PC-9 (cell line): ENCODE data around the gene MRPS10. TPM values are rescaled to one million over a fixed set of nuclear protein-coding genes. Genes with fewer than 3 reads are reported as not detected.
A peak's percentile ranks its signal among the peaks of the same experiment; 100 is the strongest.

Source experiments
- Bru-seq: library from RNA; stranded (reverse); fragments of 400-500 nt; gene quantifications from one replicate; lab custom pipeline; 2021; lab: Mats Ljungman, UMichigan
- BruChase-seq, 2 experiments: library from RNA; stranded (reverse); fragments of 400-500 nt; gene quantifications; one replicate each; lab custom pipeline; 2021; lab: Mats Ljungman, UMichigan
- BruUV-seq: library from RNA; stranded (reverse); fragments of 400-500 nt; replicated peaks from 2 replicates; lab custom pipeline; 2021; lab: Mats Ljungman, UMichigan
- CTCF ChIA-PET: fragments of 300-600 bp; sonication (Branson Sonifier 250); formaldehyde crosslinking; loops from one replicate; lab custom pipeline; 2022; ENCODE audit warnings: antibody characterized with exemption; lab: Charles Lee
- POLR2A ChIA-PET: fragments of 300-600 bp; sonication (Branson Sonifier 250); formaldehyde crosslinking; loops from one replicate; lab custom pipeline; 2022; ENCODE audit warnings: antibody characterized with exemption; ENCODE audit not compliant: unreplicated experiment; lab: Charles Lee
- DNase-seq, 2 experiments: peaks; one replicate each; pipeline versions ENCODE4 v3.0.0 to v3.0.0-alpha.2; 2015 to 2022; ENCODE audit warnings: mixed read lengths in 1 of 2
- H2AFZ ChIP-seq: fragments of 200-600 bp; sonication (generic); 2 replicates; pipeline ENCODE4 v1.8.1; 2017; ENCODE audit warnings: antibody characterized with exemption
- H3F3A ChIP-seq: fragments of 200-600 bp; sonication (generic); 2 replicates; pipeline ENCODE4 v1.8.1; 2017; ENCODE audit warnings: antibody characterized with exemption, mild to moderate bottlenecking, low read depth; ENCODE audit not compliant: insufficient read depth
- H3K27ac ChIP-seq: fragments of 200-600 bp; sonication (generic); 2 replicates; pipeline ENCODE4 v1.6.1; 2016; ENCODE audit warnings: mixed run types
- H3K27me3 ChIP-seq: fragments of 200-600 bp; sonication (generic); 2 replicates; pipeline ENCODE4 v1.6.1; 2016; ENCODE audit warnings: low read depth, mixed run types; ENCODE audit not compliant: insufficient read depth
- H3K36me3 ChIP-seq: fragments of 200-600 bp; sonication (generic); 2 replicates; pipeline ENCODE4 v1.6.1; 2016; ENCODE audit warnings: low read depth, mixed run types
- H3K4me1 ChIP-seq: fragments of 200-600 bp; sonication (generic); replicated peaks from 2 replicates; pipeline ENCODE4 v1.6.1; 2016; ENCODE audit warnings: mixed run types; ENCODE audit not compliant: insufficient read depth
- H3K4me2 ChIP-seq: fragments of 200-600 bp; sonication (generic); 2 replicates; pipeline ENCODE4 v1.6.1; 2017; ENCODE audit warnings: mixed run types
- H3K4me3 ChIP-seq: fragments of 200-600 bp; sonication (generic); 2 replicates; pipeline ENCODE4 v1.6.1; 2016; ENCODE audit warnings: mixed run types
- H3K79me2 ChIP-seq: fragments of 200-600 bp; sonication (generic); 2 replicates; pipeline ENCODE4 v1.6.1; 2017; ENCODE audit warnings: low read depth, mixed run types
- H3K9me2 ChIP-seq: fragments of 200-600 bp; sonication (generic); 2 replicates; pipeline ENCODE4 v1.8.1; 2017; ENCODE audit warnings: mild to moderate bottlenecking; ENCODE audit not compliant: insufficient read depth
- H3K9me3 ChIP-seq: fragments of 200-600 bp; sonication (generic); 2 replicates; pipeline ENCODE4 v1.8.1; 2016; ENCODE audit warnings: low read depth; ENCODE audit not compliant: insufficient read depth
- H4K20me1 ChIP-seq: fragments of 200-600 bp; sonication (generic); 2 replicates; pipeline ENCODE4 v1.8.1; 2017; ENCODE audit not compliant: insufficient read depth
- CTCF ChIP-seq: fragments of 200-600 bp; sonication (generic); conservative IDR thresholded peaks from 2 replicates; pipeline ENCODE4 v1.6.1; 2017; ENCODE audit warnings: mixed run types, antibody characterized with exemption, mild to moderate bottlenecking, moderate library complexity
- EZH2 ChIP-seq: fragments of 200-600 bp; sonication (generic); IDR thresholded peaks from 2 replicates; pipeline ENCODE4 v1.8.0; 2017; ENCODE audit warnings: antibody characterized with exemption, low read depth
- intact Hi-C: fragments of 100-400 bp; cut with micrococcal nuclease; formaldehyde crosslinking; loops from one replicate; pipeline ENCODE4 v1.10.0; 2022; ENCODE audit not compliant: unreplicated experiment
- long read RNA-seq: library from polyadenylated mRNA; stranded (forward); transcript quantifications from one replicate; pipeline ENCODE4 v2.0.0, GENCODE V29; 2022
- total RNA-seq: library from RNA; stranded (reverse); gene quantifications from 2 replicates; pipeline ENCODE4 v1.2.3, GENCODE V29; 2021

The MRPS10 gene
- total RNA-seq (38.7 and 56.5 TPM in 2 replicates), Bru-seq, nascent RNA (percentile 89 among the genes with signal in this experiment), BruChase-seq, experiment 1, labeled RNA remaining after a 2-hour chase (percentile 88 among the genes with signal in this experiment), BruChase-seq, experiment 2, labeled RNA remaining after a 6-hour chase (percentile 94 among the genes with signal in this experiment)
- long read RNA-seq, transcript MRPS10-201 (7 exons, 2,110 nt), result major isoform, 208 of 305 reads
- long read RNA-seq, partial matches to known transcripts, result 3 of 305 reads
- long read RNA-seq, other reads (novel, unspliced or antisense), result 94 of 305 reads

GRCh38 chr6:42217519-42218367, at the start of gene MRPS10:
Gene MRPS10, minus strand, starts transcription at chr6:42217861. Its CDS starts 12 bp downstream, at chr6:42217849.
- Histone ChIP-seq H3K4me1 (peaks cover 59% of the 10 kb centered on the region), H3K36me3 (peaks cover 9% of the 10 kb centered on the region), H3K4me2 (peak within 1 kb of the TSS; percentile 98), H3K4me3 (peak within 1 kb of the TSS; percentile 96), H3K9me2 (no peaks in the 10 kb centered on the region), H3K27ac (peak within 1 kb of the TSS; percentile 76), H3K27me3 (no peaks in the 10 kb centered on the region), H3K79me2 (peaks cover 24% of the 10 kb centered on the region), H3F3A (peaks cover 39% of the 10 kb centered on the region), H2AFZ (peak within 1 kb of the TSS; percentile 90), H3K9me3 (no peaks in the 10 kb centered on the region), H4K20me1 (no peaks in the 10 kb centered on the region)
- TF ChIP-seq CTCF, result no peak
- no peak for TF ChIP-seq EZH2
- CTCF ChIA-PET, result no interaction called here
- BruUV-seq, result no TSS peak
- POLR2A ChIA-PET, result interaction anchor here (0.6 to 1.0 kb wide), 3 partner anchors 9 to 75 kb away, joined by 3 to 4 read pairs (median 3); partner anchors contain the start of gene C6orf132
- intact Hi-C loops, result loop anchor here (2.0 to 5.0 kb wide), 3 partner anchors 235 to 345 kb away; partner anchors contain the start of gene UBR2
- DNase-seq, result peak; percentile 89 to 91

- CTCF ChIA-PET, result no interaction called here
Measured at GRCh38 chr6:42266538-42266937, 48.9 kb upstream of the MRPS10 start.

More at GRCh38 chr6:42266538-42266937, 48.9 kb upstream of the MRPS10 start:
- Histone ChIP-seq H3K9me2 (no peaks in the 10 kb centered on the region), H3K4me3 (no peak overlapping the region), H3K27ac (no peak overlapping the region), H3K36me3 (0 out of 2 replicates have a peak, but pooled peaks cover 6% of the 10 kb centered on the region), H3K79me2 (no peaks in the 10 kb centered on the region), H3K4me2 (no peak overlapping the region), H3K9me3 (no peaks in the 10 kb centered on the region), H3K27me3 (no peaks in the 10 kb centered on the region), H4K20me1 (no peaks in the 10 kb centered on the region), H2AFZ (no peak overlapping the region), H3F3A (no peaks in the 10 kb centered on the region; the same call in 1 of the 2 replicates), H3K4me1 (no peaks in the 10 kb centered on the region)
- intact Hi-C loops, result no loop called here
- no TSS peak for BruUV-seq
- TF ChIP-seq CTCF (no peak), EZH2 (no peak)
- DNase-seq, result no peak
- POLR2A ChIA-PET, result no interaction called here
